GM21528 (cell line): ENCODE results near the gene ARMCX5.

Source experiments
- ATAC-seq: cut with Tn5 transposase; IDR thresholded peaks from one replicate; pipeline ENCODE4 v1.9.1; 2021; ENCODE audit warnings: mild to moderate bottlenecking, moderate library complexity; ENCODE audit not compliant: unreplicated experiment, low FRiP score

Gene ARMCX5

GRCh38 chrX:102599084-102599950 is at the start of gene ARMCX5:
TSS of gene ARMCX5 (plus strand) at chrX:102599515. CDS start at chrX:102602142, 2,627 bp downstream.
- ATAC-seq: peak; percentile 89

- no peak for ATAC-seq
Observed at GRCh38 chrX:102558607-102559006, 40.7 kb upstream of the ARMCX5 start.

GRCh38 chrX:102560423-102561068 is 38.8 kb upstream of the ARMCX5 start:
- no peak for ATAC-seq

- ATAC-seq: no peak
Observed at GRCh38 chrX:102580891-102581290, 18.4 kb upstream of the ARMCX5 start.

DNA sequence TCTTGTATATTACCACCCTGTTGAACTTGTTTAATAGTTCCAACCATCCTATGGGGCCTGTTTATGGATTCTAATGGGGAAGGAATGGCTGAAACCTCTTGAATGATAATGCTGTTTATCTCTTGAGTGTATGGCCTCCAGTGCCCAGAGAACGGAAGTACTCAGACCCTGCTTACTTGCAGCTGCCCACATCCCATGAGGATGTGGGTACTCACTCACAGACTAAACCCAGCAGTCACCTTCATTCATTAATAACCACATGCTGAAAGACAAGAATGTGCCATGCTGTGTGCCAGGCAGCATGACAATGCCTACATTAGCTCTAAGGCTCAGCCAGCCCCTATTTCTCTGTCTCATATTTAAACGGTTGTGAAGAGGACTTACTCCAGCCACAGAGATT is 5.9 kb upstream of the ARMCX5 start:
- ATAC-seq: no peak

- ATAC-seq: peak; percentile 31
Observed at GRCh38 chrX:102599951-102600579, 750 bp downstream of the ARMCX5 start.

DNA sequence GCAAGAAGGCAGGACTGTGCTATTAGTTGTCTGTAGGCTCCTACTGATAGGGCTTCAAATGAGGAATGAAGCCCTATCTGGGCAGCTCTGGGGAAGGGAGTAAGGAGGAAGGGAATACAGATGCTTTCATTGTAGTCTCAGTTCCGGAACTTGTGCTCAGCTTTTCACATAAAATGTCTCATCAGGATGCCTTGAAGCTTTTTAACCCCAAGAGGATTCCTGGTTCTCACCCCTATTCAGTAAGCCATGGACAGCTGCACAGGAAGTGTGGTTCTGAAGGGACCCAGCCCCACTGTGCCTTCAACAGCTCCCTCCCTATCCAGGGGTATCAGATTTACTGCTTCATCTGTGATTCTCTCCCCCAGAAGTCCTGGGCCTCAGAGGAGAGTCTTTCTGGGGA is 5.0 kb downstream of the ARMCX5 start:
- ATAC-seq: no peak

- no peak for ATAC-seq
Observed at GRCh38 chrX:102606115-102606514, 6.8 kb downstream of the ARMCX5 start.

GRCh38 chrX:102610905-102611304 is 11.6 kb downstream of the ARMCX5 start:
- ATAC-seq: no peak

GRCh38 chrX:102624105-102624504 is 24.8 kb downstream of the ARMCX5 start:
- no peak for ATAC-seq

DNA sequence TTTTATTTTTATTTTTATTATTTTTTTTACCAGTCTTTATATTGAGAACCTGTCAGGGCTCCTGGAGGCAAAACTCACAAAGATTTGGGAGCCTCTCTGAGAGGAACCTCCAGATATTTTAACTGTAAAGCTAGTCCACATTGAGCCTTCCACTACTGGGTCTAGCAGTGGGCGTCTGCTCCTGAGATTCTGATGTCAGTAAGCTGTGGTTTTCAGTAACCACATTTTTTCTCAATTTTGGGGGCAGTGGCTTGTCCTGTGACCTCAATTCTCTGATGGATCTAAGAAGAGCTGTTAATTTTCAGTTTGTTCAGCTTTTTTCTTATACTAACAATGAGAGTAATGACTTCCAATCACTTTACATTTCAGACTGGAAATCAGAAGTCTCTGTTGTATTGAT is 28.3 kb downstream of the ARMCX5 start:
- no peak for ATAC-seq

DNA sequence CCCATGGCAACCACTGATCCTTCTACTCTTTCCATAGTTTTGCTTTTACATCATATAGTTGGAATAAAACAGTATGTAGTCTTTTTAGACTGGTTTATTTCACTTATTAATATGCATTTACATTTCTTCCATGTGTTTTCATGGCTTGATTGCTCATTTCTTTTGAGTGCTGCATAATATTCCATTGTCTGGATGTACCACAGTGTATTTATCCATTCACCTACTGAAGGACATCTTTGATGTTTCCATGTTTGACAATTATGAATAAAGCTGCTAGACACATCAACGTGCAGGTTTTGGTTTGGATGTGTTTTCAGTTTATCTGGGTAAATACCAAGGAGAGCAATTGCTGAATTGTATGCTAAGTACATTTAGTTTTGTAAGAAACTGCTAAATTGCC is 38.2 kb downstream of the ARMCX5 start:
- no peak for ATAC-seq

- peak; percentile 21 for ATAC-seq
Observed at GRCh38 chrX:102650903-102651241, 51.6 kb downstream of the ARMCX5 start.

- peak; percentile 61 for ATAC-seq
Observed at GRCh38 chrX:102651242-102652011, 52.1 kb downstream of the ARMCX5 start, which contains the start of gene GPRASP1. TSS of gene GPRASP1 (plus strand) at chrX:102651483. CDS start at chrX:102653914, 2,431 bp downstream.

DNA sequence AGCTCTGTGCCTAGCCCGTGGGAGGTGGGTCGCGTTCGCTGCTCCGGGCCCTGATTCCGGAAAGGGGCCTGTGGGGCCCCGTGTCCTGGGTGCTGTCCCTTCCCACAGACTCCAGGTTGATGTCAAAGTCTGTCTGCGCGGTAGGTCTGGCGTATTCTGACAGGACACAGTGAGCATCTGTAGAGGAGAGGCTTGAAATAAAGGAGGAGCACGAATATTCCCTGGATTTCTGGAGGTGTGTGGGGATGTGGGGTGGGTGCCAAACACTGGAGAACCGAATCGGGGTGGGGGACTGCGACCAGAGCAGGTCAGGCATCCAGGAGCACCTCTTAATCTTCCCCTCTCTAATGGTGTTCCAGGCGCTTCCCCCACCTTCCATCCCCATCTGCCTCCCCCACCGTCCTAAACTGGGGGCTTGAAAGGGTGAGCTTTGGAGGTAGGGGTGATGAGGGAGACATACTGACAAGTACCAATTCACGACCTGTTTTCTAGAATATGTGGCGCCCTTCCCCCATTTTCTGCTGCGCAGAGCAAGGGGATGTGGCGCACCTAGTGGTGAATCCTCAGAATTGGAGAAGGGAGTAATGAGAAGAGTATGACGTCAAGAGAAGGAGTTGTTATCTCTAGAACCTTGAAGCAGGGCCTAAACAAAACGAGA is 52.8 kb downstream of the ARMCX5 start:
- ATAC-seq: peak; percentile 39
